GM19240 (cell line): Measurements from ENCODE around the gene RAP2A.

Experiments used
- DNase-seq: peaks from one replicate; pipeline ENCODE4 v3.0.0; 2011; ENCODE audit warnings: low spot score; ENCODE audit not compliant: insufficient read length

Gene RAP2A

DNA sequence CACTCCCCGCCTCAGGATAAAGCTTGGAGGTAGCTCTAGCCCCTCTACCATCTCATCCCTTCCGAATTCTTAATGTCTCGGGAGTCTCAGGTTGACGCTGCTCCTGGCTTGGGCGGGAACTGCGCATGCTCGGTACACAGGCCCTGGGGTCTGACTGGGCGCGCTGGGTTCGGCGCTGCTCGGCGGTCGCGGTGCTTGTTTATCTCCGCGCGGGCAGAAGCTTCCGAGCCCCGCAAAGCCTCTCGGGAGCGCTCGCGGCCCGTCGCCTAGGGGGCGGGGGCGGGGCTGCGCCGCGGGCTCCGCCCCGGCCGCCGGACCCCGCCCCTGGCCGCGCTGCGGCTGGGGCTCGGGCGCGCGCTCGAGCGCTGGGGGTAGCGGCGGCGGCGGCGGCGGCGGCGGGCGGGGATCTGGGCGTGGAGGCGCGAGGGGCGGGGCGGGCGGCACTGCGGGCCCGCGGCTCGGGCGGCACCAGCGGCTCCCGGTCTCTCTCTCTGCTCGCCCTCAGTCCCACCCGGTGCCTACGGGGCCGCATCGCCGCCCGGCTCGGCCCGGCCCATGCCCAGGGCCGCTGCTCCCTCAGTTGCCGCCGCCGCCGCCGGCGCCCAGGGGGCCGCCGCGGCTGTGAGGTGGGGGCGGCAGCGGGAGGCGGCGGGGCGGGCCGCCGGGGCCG lies at the start of gene RAP2A:
Gene RAP2A, plus strand, starts transcription at position 443 of the 670 bp plus-strand sequence. CDS start 302 bp downstream, outside the sequence.
- peak; percentile 17 for DNase-seq

DNA sequence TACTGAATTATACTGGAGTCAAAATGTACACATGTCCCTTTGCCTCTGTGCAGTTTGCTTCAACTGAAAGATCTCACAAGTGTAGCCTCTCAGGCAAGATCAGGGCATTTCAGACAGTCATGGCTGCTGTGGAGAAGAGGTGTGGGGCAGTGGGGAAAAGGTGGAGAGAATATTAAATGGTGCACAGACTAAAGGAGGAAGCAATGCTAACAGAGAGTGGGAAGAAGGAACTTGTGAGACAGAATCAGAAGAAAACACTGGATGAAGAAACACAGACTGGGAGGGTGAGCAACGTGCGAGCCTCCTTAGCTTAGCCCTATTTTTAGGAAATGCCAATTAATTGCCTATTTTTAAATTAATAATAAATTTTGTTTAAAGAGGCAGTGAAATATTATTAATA lies 49.6 kb upstream of the RAP2A start:
- no peak for DNase-seq

DNA sequence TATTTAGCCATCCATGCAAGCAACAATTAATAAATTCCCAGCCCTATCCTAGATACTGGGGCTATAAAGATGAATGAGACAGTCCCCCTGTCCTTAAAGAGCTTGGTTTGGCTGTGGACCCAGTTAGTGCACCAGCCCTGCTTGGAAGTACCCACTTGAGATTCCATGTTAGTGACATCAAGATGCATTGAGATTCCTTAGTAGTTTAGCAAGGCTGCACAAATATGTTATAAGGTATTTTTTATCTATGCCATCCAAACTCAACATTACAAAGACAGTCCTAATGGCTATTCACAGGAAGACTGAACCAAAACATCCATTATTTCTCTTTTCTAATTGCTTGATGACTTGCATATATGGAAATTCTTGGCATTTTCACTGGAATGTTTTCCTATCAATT lies 48.8 kb upstream of the RAP2A start:
- no peak for DNase-seq

DNA sequence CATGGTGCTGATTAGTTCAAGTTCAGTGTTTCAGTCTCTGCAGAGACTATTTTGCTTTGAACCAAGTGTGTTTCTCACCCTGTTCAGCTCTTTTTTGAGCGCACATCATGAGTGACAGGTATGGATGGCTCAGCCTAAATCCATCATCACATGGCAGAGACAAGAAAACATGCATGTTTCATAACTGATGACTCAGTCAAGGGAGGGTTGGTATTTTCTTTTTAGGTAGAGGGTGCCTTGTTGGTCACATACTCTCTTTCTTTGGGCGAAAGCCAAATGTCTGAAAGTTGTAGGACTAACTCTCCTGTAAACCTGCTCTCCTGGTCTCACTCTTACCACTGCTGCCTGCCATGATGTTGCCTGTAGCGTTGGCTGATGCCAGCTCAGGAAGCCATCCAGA lies 48.1 kb upstream of the RAP2A start:
- DNase-seq = no peak

DNA sequence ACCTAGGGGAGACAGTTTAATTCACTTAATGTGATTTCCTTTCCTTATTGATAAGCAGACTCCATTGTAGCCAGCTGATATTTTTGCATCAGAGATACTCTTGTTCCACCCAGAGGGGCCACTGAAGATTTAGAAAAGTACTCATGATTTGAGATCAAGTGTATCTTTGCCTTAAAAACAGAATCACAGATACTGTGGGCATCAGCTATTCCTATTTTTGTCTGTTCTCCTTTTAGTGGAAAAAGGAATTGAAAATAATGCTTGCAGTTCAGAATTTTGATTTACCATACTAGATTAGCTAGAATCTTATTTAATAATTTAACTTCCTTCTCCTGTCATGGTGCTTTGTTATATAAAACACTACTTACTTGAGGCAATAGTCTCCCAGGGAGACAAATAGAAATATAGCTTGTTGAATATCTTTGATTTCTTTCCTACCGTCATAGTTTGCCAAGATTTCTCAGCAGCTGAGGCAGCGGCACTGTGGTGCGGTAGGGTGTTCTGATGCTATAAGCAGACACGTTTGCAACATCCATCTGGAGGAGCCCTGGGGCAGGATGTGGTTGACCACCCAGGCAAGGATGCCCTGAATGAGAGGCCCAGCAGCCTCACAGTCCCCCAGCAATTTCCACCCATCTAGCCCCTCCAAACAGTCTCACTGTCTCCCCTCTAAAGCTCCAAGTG lies 47.0 kb upstream of the RAP2A start:
- DNase-seq = no peak

DNA sequence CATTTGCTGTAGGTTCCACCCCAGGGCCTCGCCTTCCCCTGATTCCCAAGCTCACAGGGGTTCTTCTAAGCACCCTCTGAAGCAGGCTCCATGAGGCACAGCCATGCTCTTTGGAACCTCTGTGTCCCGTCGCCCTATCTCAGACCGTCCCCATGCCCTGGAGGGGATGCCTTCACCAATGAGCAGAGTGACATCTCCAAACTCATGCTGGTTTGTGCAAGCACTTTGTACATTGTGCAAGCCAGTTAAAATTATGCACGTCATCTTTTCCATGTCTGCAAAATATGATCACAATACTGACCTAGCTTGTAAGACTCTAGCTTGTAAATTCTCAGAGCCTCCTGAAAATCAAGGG lies 46.5 kb upstream of the RAP2A start:
- DNase-seq = no peak

DNA sequence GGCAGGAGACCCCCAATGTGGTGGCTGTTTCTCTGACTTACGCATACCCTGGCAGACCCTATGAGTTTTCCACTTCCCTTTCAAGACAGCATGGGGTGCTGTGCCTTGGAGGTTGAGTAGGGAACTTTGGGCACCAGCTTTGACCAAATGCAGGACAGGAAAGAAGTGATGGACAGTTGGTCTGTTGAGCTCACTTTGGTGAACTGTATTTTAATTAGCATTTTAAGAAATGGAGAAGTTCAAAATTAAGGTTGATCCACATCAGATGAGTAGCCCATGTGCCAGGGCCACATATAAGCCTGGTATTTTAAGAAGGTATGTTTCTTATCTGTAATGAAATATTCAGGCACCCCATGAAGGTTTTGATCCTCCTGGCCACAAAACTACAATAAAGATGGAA lies 46.1 kb upstream of the RAP2A start:
- DNase-seq = no peak

DNA sequence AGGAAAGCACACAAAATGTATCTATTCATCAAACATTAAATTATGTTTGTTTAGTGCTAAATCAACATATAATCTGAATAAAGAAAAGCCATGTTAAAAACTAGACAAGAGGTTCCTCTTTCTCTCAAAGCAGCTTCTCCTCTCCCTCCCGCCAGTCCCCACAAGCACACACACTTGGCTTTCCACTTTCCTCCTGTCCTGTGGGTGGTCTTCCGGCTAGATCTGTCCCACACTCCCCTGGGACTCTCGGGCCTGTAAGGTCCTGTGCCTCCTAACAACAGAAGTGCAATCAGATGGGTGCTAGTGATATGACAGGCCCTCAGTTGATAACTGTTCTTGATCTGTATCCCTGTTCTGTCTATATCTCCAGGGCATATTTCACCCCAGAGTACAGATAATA lies 45.6 kb upstream of the RAP2A start:
- no peak for DNase-seq

DNA sequence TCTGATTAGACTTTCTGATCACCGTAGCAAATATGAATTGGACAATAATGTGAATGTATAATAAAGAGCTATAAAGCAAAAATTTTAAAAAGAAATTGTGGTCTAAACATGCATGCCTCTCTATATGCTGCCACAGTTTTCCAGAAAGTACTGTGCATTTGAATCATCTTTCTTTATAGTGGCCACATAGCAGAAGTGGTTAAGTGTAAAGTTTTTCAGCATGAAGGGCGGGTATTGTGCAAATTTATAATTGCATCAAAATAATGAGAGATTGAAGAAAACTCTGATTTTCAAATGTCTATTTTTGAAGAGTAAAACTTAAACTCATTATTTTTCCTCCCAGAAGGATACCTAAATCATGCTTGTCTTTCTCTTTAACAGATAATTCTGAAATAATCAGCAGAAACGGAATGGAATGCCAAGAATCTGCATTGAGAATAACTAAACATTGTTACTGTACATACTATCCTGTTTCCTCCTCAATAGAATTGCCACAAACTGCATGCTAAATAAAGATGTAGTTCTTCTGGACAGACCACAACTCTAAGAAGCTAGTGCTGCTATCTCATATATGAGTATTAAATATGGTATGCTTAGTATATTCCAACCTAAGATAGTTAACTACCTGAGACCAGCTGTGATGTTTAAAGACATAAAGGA lies 42.9 kb upstream of the RAP2A start:
- DNase-seq = no peak

DNA sequence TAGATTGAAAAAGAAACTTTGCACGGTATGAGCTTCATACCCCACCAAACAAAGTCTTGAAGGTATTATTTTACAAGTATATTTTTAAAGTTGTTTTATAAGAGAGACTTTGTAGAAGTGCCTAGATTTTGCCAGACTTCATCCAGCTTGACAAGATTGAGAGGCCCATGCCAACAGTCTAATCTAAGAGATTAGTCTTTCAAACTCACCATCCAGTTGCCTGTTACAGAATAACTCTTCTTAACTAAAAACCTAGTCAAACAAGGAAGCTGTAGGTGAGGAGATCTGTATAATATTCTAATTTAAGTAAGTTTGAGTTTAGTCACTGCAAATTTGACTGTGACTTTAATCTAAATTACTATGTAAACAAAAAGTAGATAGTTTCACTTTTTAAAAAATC lies 41.9 kb upstream of the RAP2A start:
- no peak for DNase-seq

DNA sequence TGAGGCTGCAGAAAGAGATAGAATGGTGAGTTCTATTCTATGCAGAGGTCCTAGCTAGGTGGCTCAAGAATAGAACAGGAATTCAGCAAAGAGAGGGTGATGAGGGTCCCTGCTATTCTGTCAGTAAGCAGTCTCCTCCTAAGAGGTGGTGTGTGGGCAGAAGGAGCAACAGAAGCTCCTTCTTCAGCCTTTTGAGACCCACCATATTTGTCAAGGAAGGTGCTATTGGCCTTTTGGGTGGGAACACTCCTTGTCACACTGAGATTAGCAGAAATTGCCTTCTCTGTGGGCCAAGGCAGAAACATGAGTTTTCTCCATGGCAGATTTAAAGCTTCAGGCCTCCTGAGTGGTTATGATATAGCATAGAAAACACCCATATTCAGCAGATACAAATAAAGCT lies 39.4 kb upstream of the RAP2A start:
- DNase-seq = no peak

DNA sequence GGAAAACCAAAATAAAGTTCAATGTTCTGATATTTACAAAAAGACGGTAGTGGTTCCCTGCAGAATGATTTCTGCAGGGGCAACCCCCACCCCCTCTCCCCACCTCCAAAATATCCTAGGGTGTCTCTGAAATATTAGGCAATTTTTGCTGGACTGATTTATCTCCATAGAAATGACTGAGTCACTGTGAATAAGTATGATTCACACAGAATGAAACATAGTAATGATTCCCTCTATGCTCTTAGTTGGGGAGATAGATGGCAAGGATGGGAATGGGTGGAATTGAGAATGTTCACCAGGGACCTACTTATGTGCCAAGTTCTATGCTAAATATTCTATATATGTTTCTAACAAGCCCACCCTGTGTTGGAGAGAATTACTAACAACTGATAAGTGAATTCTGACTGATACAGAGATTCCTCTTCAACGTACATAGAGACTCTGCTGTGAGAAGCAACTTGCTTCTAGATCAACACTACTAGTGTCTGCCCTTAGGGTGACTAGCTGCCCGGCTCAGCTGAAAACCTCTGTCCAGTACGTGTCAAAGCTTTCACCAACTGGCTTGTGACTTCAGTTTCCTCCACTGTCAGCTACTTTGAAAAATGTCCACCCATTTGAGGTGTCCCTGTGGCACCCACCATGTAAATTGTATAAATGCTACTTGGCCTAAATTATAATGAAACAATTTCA lies 38.4 kb upstream of the RAP2A start:
- no peak for DNase-seq

DNA sequence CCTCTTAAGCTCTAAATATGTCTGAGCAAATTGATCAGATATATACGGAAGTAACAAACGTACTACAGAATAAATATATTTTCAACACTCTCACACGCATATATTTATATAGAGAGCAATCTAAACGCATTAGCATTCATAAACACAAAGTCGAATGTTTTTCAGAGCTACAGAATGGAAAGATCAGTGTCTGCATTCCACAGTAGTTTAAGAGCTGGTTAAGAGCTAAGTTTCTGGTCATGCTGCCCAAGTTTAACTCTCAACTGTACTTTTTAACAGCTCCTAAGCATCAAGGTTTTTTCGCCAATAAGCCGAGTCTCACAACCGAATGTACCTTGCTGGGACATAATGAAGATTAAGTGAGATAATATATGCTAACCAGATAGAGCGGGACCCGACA lies 36.7 kb upstream of the RAP2A start:
- no peak for DNase-seq

DNA sequence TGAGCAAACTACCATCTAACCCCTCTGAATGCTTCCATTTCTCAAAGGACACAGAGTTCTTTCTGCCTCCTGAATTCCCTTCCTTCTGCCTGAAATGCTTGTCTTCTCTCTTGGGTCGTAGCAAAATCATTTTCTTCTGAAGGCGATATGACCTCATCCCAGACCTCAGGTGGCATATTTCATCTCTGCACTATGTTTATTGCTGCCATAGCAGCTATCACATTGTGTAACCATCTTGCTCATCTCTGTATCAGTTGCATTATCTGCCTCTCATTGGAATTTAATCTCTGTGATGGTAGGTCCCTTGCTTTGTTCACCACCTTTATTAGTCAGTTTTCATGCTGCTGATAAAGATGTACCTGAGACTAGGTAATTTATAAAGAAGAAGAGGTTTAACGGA lies 32.5 kb upstream of the RAP2A start:
- DNase-seq = no peak

DNA sequence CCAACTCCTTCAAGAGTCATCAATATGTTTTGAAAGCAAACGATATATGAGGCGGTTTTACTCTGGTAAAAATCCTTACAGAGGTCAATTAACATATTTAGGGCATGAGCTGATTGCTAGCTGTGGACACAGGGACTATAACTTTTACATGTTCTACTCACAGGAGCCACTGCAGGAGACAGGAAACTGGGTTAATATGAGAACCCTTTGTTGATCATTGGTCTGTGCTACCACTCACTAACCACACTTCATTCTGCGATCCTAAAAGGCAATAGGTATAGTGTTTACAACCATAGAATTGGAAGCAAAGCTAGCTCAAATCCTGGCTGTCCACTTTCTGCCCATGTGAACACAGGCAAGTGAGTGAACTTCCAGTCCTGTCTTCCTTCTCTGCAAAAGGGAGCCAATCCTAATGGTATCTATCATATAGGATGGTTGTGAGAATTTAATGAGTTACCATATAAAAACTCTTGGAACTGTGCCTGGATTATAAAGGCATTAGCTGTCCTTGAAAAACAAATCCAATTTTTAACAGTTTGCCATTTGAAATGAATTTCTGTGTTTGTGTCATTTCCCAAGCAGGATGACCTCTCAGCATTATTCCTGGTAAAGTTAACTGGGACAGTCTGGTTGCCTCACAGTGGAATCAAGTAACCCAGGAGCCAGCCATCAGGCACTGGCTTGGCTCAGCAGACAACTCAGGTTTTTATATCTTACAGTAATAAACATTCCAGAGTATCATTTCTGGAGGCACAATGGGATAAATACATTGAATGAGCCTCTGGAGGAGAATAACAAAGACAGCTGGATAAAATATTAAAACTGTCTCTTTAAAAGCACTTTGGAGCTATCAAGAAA lies 29.8 kb upstream of the RAP2A start:
- no peak for DNase-seq

DNA sequence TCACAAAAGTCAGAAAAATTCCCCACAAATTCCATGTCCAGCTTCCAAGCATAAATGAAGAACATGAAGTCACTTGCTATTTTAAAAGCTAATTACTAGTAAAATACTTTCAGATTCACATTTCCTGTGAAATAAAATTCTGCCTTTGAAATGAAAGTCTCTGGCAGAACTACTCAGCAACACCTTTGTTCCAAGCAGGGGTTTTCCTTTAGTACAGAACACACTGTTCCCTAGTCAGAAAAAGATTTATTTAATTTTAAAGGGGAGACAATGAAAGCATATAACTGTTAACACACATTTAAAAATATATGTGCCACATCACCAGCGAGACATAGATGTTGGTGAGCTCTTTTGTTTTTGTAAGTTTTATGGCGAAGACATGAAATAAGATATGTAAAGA lies 26.4 kb upstream of the RAP2A start:
- DNase-seq = no peak

DNA sequence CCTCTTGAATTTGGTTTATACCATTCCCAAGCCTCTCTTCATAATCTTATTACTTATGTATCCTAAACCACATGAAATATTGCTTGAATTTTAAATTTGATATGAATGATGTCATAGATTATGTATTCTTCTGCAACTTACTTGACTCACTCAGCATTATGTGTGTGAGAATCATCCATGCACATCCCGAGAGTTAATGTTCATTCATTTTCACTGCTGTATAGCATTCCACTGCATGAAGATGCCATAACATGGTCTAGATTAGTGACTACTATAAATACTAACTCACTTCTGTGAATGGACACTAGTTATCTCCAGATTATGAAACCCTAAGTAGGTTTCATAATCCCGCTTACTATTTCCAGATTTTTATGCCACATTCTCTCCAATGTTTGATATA lies 25.0 kb upstream of the RAP2A start:
- DNase-seq = no peak

DNA sequence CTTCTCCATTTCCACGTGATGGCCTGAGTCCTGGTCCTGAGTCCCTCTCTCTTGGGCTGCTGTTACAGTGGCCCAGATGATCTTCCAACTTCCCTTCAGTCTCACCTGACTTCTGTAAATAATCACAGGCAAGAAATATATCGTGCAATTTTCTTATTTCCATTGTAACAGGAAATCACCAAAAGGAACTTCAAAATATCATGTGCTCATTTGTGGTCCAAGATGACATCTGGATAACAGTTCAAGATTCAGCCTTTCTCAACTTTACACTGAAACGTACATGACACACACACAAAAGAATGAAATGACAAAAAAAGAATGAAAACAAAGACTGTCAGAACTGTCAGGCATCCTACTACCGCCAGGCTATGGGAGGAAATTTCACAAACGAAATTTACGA lies 22.0 kb upstream of the RAP2A start:
- DNase-seq = no peak

DNA sequence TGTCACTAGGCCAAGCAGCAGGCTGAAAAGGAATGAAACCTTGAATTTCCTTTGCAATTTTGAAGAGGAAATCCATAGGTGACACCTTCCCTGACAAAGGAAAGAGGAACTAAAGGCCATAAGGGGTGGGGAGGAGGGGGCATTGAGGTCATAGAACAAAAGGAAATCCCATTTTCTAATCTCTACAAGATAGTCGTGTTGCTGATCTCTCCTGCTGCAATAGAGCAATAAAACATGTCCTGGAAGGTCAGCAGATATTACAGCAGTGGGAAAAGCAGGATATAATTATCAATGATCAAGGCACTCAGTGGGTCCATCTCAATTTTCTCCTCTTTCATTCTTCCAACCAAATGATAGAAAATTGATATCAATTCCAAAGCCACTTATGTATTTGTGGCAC lies 20.3 kb upstream of the RAP2A start:
- DNase-seq = no peak

DNA sequence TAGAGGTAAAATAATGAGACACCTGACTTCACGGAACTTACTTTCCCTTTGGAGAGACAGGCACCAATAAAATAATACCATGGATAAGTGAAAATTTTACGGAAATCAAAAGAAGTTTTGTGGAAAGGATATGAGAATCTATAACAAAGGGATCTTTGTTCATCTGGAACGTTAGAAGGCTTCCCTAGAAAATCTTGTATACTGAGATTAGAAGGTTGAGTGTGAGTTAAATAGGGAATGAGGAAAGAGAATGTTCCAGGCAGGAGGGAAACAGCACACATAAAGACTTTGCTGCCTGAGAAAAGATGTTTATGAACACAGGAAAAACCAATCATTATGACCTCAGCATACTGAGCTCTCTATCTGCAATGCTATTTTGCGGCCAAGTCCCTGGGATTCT lies 19.6 kb upstream of the RAP2A start:
- DNase-seq = no peak

DNA sequence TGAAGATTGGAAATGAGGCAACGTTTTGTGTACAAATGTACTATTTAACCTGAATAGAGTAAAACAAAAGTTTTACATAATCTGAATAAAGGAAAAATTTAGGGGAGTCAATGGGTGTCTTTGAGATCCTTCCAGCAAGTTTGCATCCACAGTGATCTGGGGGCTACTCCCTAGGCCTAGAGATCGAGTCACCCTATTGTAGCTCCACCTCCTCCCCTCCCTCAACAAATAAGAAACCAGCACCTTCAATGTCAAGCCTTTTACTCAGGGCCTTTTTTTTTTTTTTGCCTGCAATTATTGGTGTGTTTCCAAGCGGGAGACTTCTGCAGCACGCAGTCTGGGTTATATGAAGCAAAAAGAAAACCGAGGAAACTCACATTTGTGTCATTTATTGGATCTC lies 16.3 kb upstream of the RAP2A start:
- no peak for DNase-seq
